ENCODE results near the gene CHD5. TPM values are rescaled to one million over a fixed set of nuclear protein-coding genes. Genes with fewer than 3 reads are reported as not detected.

CHD5 gene
- total RNA-seq, 2 experiments from 2014 or later = 0.67 to 0.96 TPM

DNA sequence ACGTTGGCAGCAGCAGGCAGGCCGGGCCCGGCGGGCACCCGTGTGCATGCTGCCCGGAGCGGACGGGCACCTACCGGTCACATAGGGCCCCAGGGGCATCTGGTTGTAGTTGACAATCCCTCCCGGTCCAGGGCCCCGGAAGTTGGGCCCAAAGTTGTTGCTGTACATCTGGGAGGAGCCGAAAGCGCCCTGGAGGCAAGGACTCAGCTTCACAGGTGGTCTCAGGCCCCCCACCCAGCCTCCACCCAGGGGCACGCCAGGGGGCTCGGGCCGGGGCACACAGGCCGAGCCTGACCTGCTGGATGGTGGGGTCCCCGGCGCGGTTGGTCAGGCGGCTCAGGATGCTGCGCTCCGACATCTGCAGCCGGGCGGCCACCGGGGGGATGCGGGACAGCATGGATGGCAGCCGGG, 73.8 kb downstream of the CHD5 start:
- Mint-ChIP-seq H3K27me3 (peaks cover 3% of the 10 kb centered on the region), H3K4me1 (no peaks in the 10 kb centered on the region)
- DNase-seq = no peak

DNA sequence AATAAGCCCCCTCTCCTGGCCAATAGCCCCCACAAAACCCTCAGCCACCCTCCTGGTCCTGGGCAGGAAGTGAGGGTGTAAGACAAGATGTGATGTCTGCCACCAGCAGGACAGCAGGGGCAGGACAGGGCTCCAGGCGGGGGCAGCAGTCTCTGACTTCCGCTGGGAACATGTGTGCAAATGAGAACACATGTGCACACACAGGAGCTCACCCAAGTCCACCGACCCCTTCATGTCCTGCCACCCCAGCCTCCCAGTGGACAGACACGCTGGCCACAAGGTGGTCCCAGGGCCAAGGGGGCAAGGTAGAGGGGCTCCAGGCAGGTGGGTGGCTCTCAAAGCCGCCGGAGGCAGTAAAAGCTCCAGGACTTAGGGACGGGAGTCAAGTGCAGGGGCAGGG, 74.4 kb downstream of the CHD5 start:
- Mint-ChIP-seq H3K4me3 (no peak overlapping the region), H3K4me1 (no peaks in the 10 kb centered on the region), H3K27me3 (peaks cover 3% of the 10 kb centered on the region), H3K9me3 (no peaks in the 10 kb centered on the region), H3K27ac (no peak overlapping the region), H3K36me3 (ENCODE audit: low read depth) (no peaks in the 10 kb centered on the region)
- ChIA-PET CTCF (interaction anchor here (0.7 to 1.4 kb wide), 2 partner anchors 20 to 139 kb away, joined by 3 to 4 read pairs; no protein-coding TSS in a partner anchor), POLR2A (no interaction called here)
- DNase-seq = no peak

More for the DNA sequence above, 73.8 kb downstream of the CHD5 start:
- POLR2A ChIA-PET = no interaction called here
- H3K4me3 Mint-ChIP-seq = no peak overlapping the region
- H3K9me3 Mint-ChIP-seq = no peaks in the 10 kb centered on the region
- H3K36me3 Mint-ChIP-seq (ENCODE audit: low read depth) = no peaks in the 10 kb centered on the region
- no peak overlapping the region for H3K27ac Mint-ChIP-seq
- CTCF ChIA-PET = interaction anchor here (1.4 kb wide), 1 partner anchor 139 kb away, joined by 4 read pairs; no protein-coding TSS in a partner anchor

DNA sequence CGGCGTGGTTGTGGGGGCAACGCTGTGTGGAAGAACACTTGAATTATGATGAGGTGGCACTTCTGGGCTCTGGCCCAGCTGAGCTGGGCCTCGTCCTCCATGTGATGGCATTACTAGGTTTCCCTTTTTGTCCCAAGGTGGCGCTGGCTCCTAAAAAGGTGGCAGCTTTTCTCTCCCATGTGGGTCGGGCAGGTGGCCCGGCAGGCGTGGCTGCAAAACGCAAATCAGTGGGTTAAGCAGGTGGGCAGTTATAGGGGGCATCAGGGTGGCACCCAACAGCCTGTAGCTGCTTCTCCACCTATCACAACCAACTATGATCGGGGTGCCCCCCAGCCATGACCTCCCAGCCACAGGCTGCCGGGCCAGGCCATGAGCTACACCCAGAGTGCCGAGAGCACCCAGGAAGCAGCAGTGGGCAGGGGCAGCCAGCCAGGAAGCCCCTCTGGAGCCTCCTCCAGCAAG, 74.9 kb downstream of the CHD5 start:
- Mint-ChIP-seq H3K4me1 (no peaks in the 10 kb centered on the region), H3K9me3 (no peaks in the 10 kb centered on the region), H3K36me3 (ENCODE audit: low read depth) (no peaks in the 10 kb centered on the region), H3K4me3 (no peak overlapping the region), H3K27me3 (peaks cover 3% of the 10 kb centered on the region), H3K27ac (no peak overlapping the region)
- POLR2A ChIA-PET = no interaction called here
- CTCF ChIA-PET = interaction anchor here (0.7 kb wide), 1 partner anchor 20 kb away, joined by 3 read pairs; no protein-coding TSS in a partner anchor
- DNase-seq = no peak

DNA sequence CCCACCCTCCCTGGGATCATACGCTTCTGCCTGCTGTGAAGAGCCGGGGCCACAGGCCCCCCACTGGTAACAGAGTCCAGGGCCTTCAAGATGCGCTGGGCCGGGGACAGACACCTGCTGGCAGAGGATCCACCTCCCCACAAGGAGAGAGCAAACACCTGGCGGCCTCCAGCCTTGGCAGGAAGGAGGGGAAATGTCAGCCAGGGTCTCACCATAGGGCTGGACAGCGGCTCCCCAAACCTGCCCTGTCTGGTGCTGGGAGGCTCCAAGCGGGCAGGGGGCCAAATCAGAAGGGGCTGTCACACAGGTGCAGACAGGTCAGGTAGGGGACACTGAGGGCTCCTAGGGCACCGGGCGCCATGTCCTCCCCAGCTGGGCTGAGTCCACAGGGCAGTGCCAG, 75.5 kb downstream of the CHD5 start:
- H3K9me3 Mint-ChIP-seq = no peaks in the 10 kb centered on the region
- H3K36me3 Mint-ChIP-seq (ENCODE audit: low read depth) = no peaks in the 10 kb centered on the region
- no peaks in the 10 kb centered on the region for H3K4me1 Mint-ChIP-seq
- H3K27ac Mint-ChIP-seq = no peak overlapping the region
- CTCF ChIA-PET = no interaction called here
- POLR2A ChIA-PET = no interaction called here
- DNase-seq = no peak
- H3K4me3 Mint-ChIP-seq = no peak overlapping the region
- H3K27me3 Mint-ChIP-seq = peaks cover 3% of the 10 kb centered on the region

DNA sequence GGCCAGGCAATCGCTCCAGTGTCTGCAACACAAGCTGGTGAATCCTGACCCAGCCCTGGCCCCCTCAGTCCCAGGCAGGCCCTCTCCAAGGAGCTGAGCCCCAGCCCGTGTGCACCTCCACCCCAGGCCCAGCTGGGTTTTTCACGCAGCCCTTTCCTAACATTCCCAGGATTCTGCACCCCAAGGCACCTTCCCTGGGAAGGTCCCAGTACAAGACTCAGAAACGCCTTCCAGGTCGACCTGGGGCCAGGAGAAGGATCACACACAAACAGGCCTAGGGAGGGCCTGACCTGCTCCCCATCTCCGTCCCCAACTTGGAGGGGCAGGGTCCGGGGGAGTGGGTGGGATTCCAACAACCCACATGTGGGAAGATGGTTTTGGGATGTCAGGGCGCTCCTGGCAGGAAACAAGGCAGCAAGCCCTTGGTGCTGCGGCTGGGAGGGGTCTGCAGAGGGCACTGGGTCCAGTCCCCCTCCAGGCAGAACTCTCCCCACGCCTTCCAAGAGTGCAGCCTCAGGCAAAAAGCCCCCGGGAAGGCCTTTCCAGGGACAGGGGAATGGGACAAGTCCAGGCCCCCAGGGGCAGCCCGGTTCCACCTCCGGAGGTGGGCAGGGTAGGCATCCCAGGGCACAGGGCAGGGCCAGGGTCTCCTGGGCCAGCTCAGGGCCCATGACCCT, 76.1 kb downstream of the CHD5 start:
- DNase-seq = no peak
- H3K36me3 Mint-ChIP-seq (ENCODE audit: low read depth) = peaks cover 2% of the 10 kb centered on the region
- peaks cover 3% of the 10 kb centered on the region for H3K27me3 Mint-ChIP-seq
- H3K4me3 Mint-ChIP-seq = no peak overlapping the region
- ChIA-PET CTCF (no interaction called here), POLR2A (no interaction called here)
- H3K4me1 Mint-ChIP-seq = no peaks in the 10 kb centered on the region
- H3K27ac Mint-ChIP-seq = no peak overlapping the region
- H3K9me3 Mint-ChIP-seq = no peaks in the 10 kb centered on the region

DNA sequence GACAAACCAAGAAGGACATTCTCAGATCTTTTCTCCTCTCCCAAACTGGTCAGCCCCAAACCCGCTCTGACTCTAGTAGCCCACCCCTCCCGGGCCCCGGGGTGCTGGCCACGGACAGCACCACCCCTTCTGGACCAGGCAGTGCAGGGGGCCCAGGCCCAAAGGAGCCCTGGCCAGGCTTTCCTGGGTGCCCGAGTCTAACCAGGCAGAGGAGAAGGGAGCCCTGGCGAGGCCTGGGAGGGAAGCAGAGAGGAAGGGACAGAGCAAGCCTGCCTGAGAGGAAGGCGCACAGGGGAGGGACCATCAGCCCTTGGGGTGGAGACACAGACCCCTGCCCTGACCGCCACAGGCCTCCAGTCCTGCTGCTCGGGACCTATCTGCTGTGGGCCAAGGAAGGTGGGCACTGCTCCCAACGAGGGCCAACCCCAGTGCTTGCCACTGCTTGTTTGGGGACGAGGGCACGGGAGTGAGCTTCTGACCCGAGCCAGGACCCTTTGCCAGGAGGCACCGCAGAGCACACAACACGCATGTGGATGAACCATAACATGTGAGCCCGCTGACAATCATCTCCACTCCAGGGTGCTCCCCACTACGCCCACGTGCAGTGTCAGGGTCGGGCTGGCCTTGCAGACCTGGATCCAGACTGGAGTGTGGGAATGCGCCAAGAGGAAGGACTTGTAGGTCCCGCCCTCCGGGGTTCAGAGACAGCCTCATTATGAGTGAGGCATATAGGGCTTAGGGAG, 76.8 kb downstream of the CHD5 start:
- no peak for DNase-seq
- no peak overlapping the region for H3K4me3 Mint-ChIP-seq
- peaks cover 3% of the 10 kb centered on the region for H3K27me3 Mint-ChIP-seq
- ChIA-PET CTCF (no interaction called here), POLR2A (no interaction called here)
- no peak overlapping the region for H3K27ac Mint-ChIP-seq
- H3K36me3 Mint-ChIP-seq (ENCODE audit: low read depth) = peaks cover 6% of the 10 kb centered on the region
- H3K9me3 Mint-ChIP-seq = no peaks in the 10 kb centered on the region
- H3K4me1 Mint-ChIP-seq = no peaks in the 10 kb centered on the region

DNA sequence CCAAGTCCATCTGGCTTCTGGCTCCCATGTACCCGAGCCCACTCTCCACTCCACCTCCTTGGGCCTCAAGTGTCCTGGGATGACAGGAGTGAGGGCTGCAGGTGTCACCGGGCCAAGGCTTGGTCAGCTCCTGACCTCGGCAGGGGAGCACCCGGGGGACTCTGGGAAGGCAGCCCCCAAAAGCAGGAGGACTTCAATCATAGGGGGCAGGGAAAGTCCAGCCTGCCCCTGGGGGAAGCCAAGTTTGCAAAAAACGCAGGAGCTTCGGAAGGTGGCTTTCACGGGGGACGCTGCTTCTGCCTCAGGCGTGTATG, 77.6 kb downstream of the CHD5 start:
- POLR2A ChIA-PET = no interaction called here

DNA sequence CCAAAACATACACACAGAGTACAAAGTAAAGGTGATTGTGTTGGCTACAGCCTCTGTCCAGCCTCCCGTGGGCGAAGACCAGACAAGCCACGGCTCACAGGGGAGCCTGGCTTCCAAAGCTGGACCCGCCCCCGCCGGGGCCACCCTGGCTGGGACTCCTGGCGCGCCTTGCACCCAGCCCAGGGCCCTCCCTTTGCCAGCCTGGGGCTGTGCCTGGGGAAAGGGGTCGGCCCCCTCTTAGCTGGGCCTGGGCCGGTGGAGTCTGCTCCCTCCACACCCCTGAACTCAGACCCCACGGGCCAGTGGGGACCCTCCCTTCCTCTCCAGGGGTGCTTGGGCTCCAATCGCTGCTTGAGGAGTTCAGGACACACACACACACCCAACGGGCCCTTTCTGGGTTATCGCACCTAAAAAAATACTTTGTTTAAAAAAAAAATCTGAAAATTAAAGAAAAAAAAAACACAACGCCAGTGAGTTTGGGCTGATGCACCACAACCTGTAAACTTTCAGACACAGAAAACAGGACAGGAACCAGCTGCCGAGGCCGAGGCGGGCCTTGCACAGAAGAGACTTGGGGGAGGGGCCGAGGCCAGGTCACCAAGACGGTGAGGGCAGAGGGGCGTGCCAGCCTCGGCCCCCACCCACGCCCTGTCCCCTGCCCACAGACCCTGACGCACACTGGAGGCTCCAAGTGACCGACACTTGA, 78.1 kb downstream of the CHD5 start:
- H3K36me3 Mint-ChIP-seq (ENCODE audit: low read depth) = peaks cover 10% of the 10 kb centered on the region
- no peaks in the 10 kb centered on the region for H3K9me3 Mint-ChIP-seq
- no peak overlapping the region for H3K4me3 Mint-ChIP-seq
- ChIA-PET CTCF (interaction anchor here (0.6 to 1.0 kb wide), 2 partner anchors 20 to 116 kb away, joined by 4 read pairs; no protein-coding TSS in a partner anchor), POLR2A (no interaction called here)
- DNase-seq = no peak
- H3K4me1 Mint-ChIP-seq = no peaks in the 10 kb centered on the region
- H3K27me3 Mint-ChIP-seq = no peaks in the 10 kb centered on the region
- H3K27ac Mint-ChIP-seq = no peak overlapping the region

More for the DNA sequence above, 77.6 kb downstream of the CHD5 start:
- Mint-ChIP-seq H3K27me3 (no peaks in the 10 kb centered on the region), H3K9me3 (no peaks in the 10 kb centered on the region), H3K4me3 (no peak overlapping the region), H3K4me1 (no peaks in the 10 kb centered on the region), H3K27ac (no peak overlapping the region), H3K36me3 (ENCODE audit: low read depth) (peaks cover 7% of the 10 kb centered on the region)
- DNase-seq = no peak
- CTCF ChIA-PET = interaction anchor here (0.6 to 1.0 kb wide), 2 partner anchors 20 to 116 kb away, joined by 4 read pairs; no protein-coding TSS in a partner anchor

DNA sequence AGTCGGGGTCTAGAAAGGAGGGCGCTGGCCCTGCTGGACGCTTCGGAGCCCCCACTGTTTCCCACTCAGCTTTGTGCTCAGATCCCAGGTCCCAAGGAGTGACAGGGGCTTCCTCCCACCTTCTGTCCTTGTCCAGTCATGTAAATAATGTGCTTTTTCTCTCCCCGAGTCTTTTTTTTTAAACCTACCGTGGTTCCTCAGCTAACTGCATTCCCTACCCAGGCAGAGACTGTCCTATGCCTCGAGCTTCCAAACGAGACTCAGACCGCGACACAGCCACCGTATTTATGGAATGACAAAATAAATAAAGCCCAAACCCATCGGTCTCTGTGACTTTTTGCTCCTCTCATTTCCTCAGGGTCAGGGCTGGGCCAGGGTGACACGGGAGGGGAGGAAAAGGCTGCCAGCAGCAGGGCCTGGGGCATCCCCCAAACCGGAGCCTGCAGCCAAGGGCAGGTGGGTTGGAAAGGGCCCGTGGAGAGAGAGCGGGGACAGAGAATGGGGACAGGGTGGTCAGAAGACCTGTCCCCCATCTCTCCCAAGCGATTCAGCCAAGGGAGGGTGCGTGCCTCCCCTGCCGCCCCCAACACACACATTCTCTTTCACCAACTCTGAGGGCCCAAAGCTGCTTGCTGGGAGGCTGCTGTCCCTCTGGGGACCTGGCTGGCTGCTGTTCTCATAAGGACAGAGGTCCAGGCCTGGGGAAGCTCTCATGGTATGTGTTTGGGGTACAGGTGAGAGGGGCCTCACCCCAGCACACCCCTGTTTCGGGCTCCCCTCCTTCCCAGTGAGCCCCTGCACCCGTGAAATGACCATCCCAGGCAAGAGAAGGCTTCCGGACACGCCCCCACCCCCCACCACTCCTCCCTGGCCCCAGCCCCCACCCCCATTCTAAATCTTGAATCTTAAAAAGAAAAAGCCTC, 79.0 kb downstream of the CHD5 start:
- CTCF ChIA-PET = no interaction called here
- POLR2A ChIA-PET = no interaction called here
- peaks cover 10% of the 10 kb centered on the region for H3K36me3 Mint-ChIP-seq (ENCODE audit: low read depth)
- no peak overlapping the region for H3K4me3 Mint-ChIP-seq
- no peaks in the 10 kb centered on the region for H3K9me3 Mint-ChIP-seq
- H3K27ac Mint-ChIP-seq = no peak overlapping the region
- DNase-seq = no peak
- H3K4me1 Mint-ChIP-seq = no peaks in the 10 kb centered on the region
- no peaks in the 10 kb centered on the region for H3K27me3 Mint-ChIP-seq

DNA sequence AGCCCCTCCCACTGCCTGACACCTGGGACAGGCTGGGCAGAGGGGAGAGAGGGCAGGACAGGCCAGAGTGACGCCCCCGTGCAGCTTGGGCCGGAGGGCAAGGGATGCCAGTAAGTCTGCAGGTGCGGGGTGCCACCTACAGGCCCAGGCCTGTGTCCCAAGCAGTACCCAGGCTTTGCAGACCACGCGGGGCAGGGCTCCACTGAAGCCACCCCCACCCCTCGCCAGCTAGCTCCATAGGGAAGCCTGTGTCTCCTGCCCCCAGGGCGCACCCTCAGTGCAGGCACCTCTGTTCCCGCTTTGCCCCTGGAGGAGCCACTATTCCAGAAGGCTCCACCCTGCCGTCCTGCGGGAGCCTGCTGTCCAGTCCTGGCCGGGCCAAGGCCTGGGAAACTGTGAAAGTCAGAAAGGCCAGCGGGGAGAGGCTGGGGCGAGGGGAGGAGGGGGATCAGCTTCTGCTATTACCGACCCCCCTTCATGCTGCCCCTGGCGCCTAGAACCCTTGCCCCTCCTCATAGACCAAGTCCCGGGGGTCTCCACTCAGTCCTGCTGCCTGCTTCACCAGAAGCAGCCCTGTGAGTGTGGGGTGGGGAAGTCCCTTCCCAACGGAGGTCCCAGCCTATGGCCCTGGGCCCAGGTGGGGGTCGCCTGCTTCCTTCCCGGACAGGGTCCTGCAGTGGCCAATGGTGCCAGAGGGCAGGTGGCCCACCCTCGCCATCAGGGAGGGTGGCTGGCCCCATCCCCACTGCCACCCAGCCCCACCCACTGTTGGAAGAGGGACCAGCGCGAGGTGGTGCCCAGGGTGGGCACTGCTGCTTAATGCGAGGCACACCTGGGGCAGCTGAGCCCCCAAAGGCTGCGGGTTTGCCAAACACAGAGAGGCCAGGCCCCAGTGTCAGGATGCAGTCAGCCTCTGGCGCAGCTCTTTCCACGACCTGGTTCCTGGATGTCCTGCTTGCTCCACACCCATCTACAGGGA, 80.0 kb downstream of the CHD5 start:
- Mint-ChIP-seq H3K4me1 (no peaks in the 10 kb centered on the region), H3K9me3 (no peaks in the 10 kb centered on the region), H3K27ac (no peak overlapping the region), H3K36me3 (ENCODE audit: low read depth) (peaks cover 10% of the 10 kb centered on the region), H3K27me3 (no peaks in the 10 kb centered on the region), H3K4me3 (no peak overlapping the region)
- ChIA-PET POLR2A (no interaction called here), CTCF (no interaction called here)
- no peak for DNase-seq

DNA sequence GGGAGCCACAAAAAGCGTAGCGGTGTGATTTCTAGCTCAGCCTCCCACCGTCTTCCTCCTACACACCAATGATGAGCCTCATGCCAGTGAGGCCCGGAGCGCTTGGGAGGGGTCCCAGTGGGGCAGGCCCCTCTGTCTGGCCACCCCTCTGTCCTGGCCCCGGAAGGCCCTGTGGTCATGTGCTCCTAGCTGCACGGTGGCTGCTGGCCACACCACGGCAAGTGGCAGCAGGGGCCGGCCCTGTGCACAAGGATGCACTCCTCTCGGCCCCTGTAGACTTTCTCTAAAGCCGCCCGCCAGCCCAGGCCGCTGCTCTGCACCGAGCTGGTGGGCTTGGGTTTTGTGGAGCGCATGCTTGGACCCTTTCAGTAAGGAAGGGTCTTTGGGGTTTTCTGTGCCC, 80.8 kb downstream of the CHD5 start:
- POLR2A ChIA-PET = no interaction called here
- CTCF ChIA-PET = no interaction called here
- peaks cover 10% of the 10 kb centered on the region for H3K36me3 Mint-ChIP-seq (ENCODE audit: low read depth)
- no peak overlapping the region for H3K27ac Mint-ChIP-seq
- no peaks in the 10 kb centered on the region for H3K27me3 Mint-ChIP-seq
- no peaks in the 10 kb centered on the region for H3K9me3 Mint-ChIP-seq
- no peaks in the 10 kb centered on the region for H3K4me1 Mint-ChIP-seq
- no peak for DNase-seq
- H3K4me3 Mint-ChIP-seq = no peak overlapping the region
